SH-SY5Y (cell line): ENCODE data around the gene RASGRP2.

Experiments
- GATA2 ChIP-seq: IDR thresholded peaks from 2 replicates; pipeline ENCODE4 v1.6.1; 2011; ENCODE audit warnings: mild to moderate bottlenecking, low read depth, low read length
- GATA3 ChIP-seq: IDR thresholded peaks from 2 replicates; pipeline ENCODE4 v1.6.1; 2011; ENCODE audit warnings: low read depth, mild to moderate bottlenecking, low read length, moderate library complexity

- TF ChIP-seq GATA2 (no peak), GATA3 (no peak)
Measured at GRCh38 chr11:64791781-64792291, 47.9 kb upstream of the RASGRP2 start.
